RWPE2 (cell line): ENCODE data around the gene PIK3CG.
"Not testable (repeated sequence)": the region's sequence is repeated elsewhere in the genome, so short reads cannot be mapped to it uniquely, and the experiment has no call there.

Source experiments
- ATAC-seq: fragments of 200-7000 bp; cut with Tn5 transposase; 3 replicates; pipeline ENCODE4 v1.9.1; 2021; ENCODE audit warnings: low read depth
- DNase-seq: peaks from one replicate; pipeline ENCODE4 v3.0.0-alpha.2; 2020; ENCODE audit warnings: low spot score
- H3K27ac ChIP-seq: fragments of 450-650 bp; 2 replicates; pipeline ENCODE4 v1.5.1; 2017; ENCODE audit warnings: mild to moderate bottlenecking; ENCODE audit not compliant: poor library complexity, severe bottlenecking
- H3K27me3 ChIP-seq: fragments of 250-450 bp; sonication (Bioruptor Pico); 2 replicates; pipeline ENCODE4 v1.5.1; 2021; ENCODE audit warnings: mild to moderate bottlenecking, moderate library complexity; ENCODE audit not compliant: insufficient read depth, poor library complexity, severe bottlenecking
- H3K36me3 ChIP-seq: fragments of 250-450 bp; sonication (Bioruptor Pico); 2 replicates; pipeline ENCODE4 v1.5.1; 2020; ENCODE audit warnings: low read depth, mild to moderate bottlenecking, moderate library complexity
- H3K4me1 ChIP-seq: fragments of 250-450 bp; sonication (Bioruptor Pico); 2 replicates; pipeline ENCODE4 v1.5.1; 2021; ENCODE audit warnings: mild to moderate bottlenecking, moderate library complexity; ENCODE audit not compliant: insufficient read depth, poor library complexity, severe bottlenecking
- H3K4me3 ChIP-seq: fragments of 250-450 bp; sonication (Bioruptor Pico); 2 replicates; pipeline ENCODE4 v1.5.1; 2021; ENCODE audit warnings: mild to moderate bottlenecking, moderate library complexity; ENCODE audit not compliant: severe bottlenecking
- H3K9me3 ChIP-seq: fragments of 250-450 bp; sonication (Bioruptor Pico); 2 replicates; pipeline ENCODE4 v1.5.1; 2021; ENCODE audit warnings: mild to moderate bottlenecking, moderate library complexity; ENCODE audit not compliant: severe bottlenecking
- CTCF ChIP-seq: fragments of 450-650 bp; IDR thresholded peaks from one replicate; pipeline ENCODE4 v1.5.1; 2017; ENCODE audit warnings: mild to moderate bottlenecking, moderate library complexity; ENCODE audit not compliant: poor library complexity, severe bottlenecking

Gene PIK3CG

GRCh38 chr7:106936236-106936635 lies 71.2 kb downstream of the PIK3CG start:
- no peaks in the 10 kb centered on the region for H3K27me3 ChIP-seq
- H3K9me3 ChIP-seq: no peaks in the 10 kb centered on the region
- H3K36me3 ChIP-seq: no peaks in the 10 kb centered on the region
- DNase-seq (no peak), ATAC-seq (no peak)
- no peaks in the 10 kb centered on the region for H3K4me1 ChIP-seq
- H3K27ac ChIP-seq: no peak overlapping the region
- no peak for TF ChIP-seq CTCF
- H3K4me3 ChIP-seq: no peak overlapping the region

- H3K4me3 ChIP-seq, H3K27me3 ChIP-seq, H3K36me3 ChIP-seq, DNase-seq, ATAC-seq, H3K27ac ChIP-seq, H3K4me1 ChIP-seq, H3K9me3 ChIP-seq: not testable (repeated sequence)
Observed at GRCh38 chr7:106938122-106938521, 73.0 kb downstream of the PIK3CG start.

- no peak overlapping the region for H3K27ac ChIP-seq
- no peaks in the 10 kb centered on the region for H3K36me3 ChIP-seq
- ATAC-seq (no peak), DNase-seq (no peak)
- no peak overlapping the region for H3K4me3 ChIP-seq
- no peaks in the 10 kb centered on the region for H3K9me3 ChIP-seq
- no peak for TF ChIP-seq CTCF
- H3K27me3 ChIP-seq: no peaks in the 10 kb centered on the region
- H3K4me1 ChIP-seq: no peaks in the 10 kb centered on the region
Observed at GRCh38 chr7:106938803-106939202, 73.7 kb downstream of the PIK3CG start.

GRCh38 chr7:106944035-106944665 lies 79.1 kb downstream of the PIK3CG start:
- H3K27me3 ChIP-seq: peaks cover 14% of the 10 kb centered on the region
- DNase-seq (no peak), ATAC-seq (no peak)
- H3K36me3 ChIP-seq: no peaks in the 10 kb centered on the region
- no peak for TF ChIP-seq CTCF
- H3K4me1 ChIP-seq: no peaks in the 10 kb centered on the region
- no peak overlapping the region for H3K4me3 ChIP-seq
- no peak overlapping the region for H3K27ac ChIP-seq
- no peaks in the 10 kb centered on the region for H3K9me3 ChIP-seq

GRCh38 chr7:106947244-106947728 lies 82.2 kb downstream of the PIK3CG start:
- no peaks in the 10 kb centered on the region for H3K36me3 ChIP-seq
- no peak overlapping the region for H3K27ac ChIP-seq
- peak; percentile 68 for TF ChIP-seq CTCF
- no peak for DNase-seq
- no peaks in the 10 kb centered on the region for H3K9me3 ChIP-seq
- H3K27me3 ChIP-seq: peaks cover 17% of the 10 kb centered on the region
- no peaks in the 10 kb centered on the region for H3K4me1 ChIP-seq
- H3K4me3 ChIP-seq: no peak overlapping the region
- peak; percentile 76 for ATAC-seq
